T-cell (primary cell): ENCODE measurements around the gene CBLL1. TPM values are rescaled to one million over a fixed set of nuclear protein-coding genes. Genes with fewer than 3 reads are reported as not detected.

Experiments
- ATAC-seq, 4 experiments: fragments of 200-7000 bp in 3 of 4; fragments of 150-1000 bp in 1 of 4; cut with Tn5 transposase; replicated peaks in 1 of 4; 1 replicate in 3 of 4; 2 replicates in 1 of 4; pipeline ENCODE4 v1.10.0; 2021; ENCODE audit warnings: moderate library complexity in 3 of 4, mild to moderate bottlenecking in 2 of 4, moderate number of reproducible peaks in 1 of 4
- CTCF ChIA-PET, 2 donors: fragments of 300-600 bp; sonication (Branson Sonifier 250); formaldehyde crosslinking; loops; one replicate each; lab custom pipeline; 2022; ENCODE audit warnings: antibody characterized with exemption in 2 of 2; lab: Charles Lee
- POLR2A ChIA-PET, 2 donors: fragments of 300-600 bp; sonication (Branson Sonifier 250); formaldehyde crosslinking; loops; one replicate each; lab custom pipeline; 2022; ENCODE audit warnings: antibody characterized with exemption in 2 of 2; lab: Charles Lee
- DNase-seq, 35 experiments: peaks; one replicate each; pipeline versions ENCODE4 v3.0.0 to v3.0.0-alpha.2; 2013 to 2023
- H3K27ac ChIP-seq: one replicate; pipeline ENCODE4 v1.5.1; 2013; ENCODE audit warnings: low read length
- H3K27me3 ChIP-seq, 2 experiments: replicated peaks in 1 of 2; 1 replicate in 1 of 2; 2 replicates in 1 of 2; pipeline versions ENCODE4 v1.6.1 to v1.7.0; 2013; ENCODE audit warnings: low read length in 1 of 2, mixed read lengths in 1 of 2; ENCODE audit not compliant: control insufficient read depth in 2 of 2, insufficient read depth in 2 of 2; ENCODE audit errors: extremely low read depth in 1 of 2
- H3K36me3 ChIP-seq, 2 donors: 1 replicate in 1 of 2; 2 replicates in 1 of 2; pipeline versions ENCODE4 v1.6.1 to v1.7.0; 2013; ENCODE audit warnings: low read length in 1 of 2; ENCODE audit not compliant: control insufficient read depth in 2 of 2, insufficient read depth in 1 of 2; ENCODE audit errors: extremely low read depth in 1 of 2
- H3K4me1 ChIP-seq, 2 experiments: 1 replicate in 1 of 2; 2 replicates in 1 of 2; pipeline versions ENCODE4 v1.6.1 to v1.7.0; 2013; ENCODE audit warnings: low read length in 2 of 2, mixed read lengths in 1 of 2; ENCODE audit not compliant: insufficient read depth in 2 of 2, control insufficient read depth in 1 of 2; ENCODE audit errors: extremely low read depth in 1 of 2
- H3K4me3 ChIP-seq, 2 donors: 1 replicate in 1 of 2; 2 replicates in 1 of 2; pipeline versions ENCODE4 v1.5.1 to v1.7.0; 2013; ENCODE audit warnings: mild to moderate bottlenecking in 2 of 2, low read length in 1 of 2, moderate library complexity in 1 of 2; ENCODE audit not compliant: control insufficient read depth in 1 of 2; ENCODE audit errors: extremely low read depth in 1 of 2
- H3K9me3 ChIP-seq: 2 replicates; pipeline ENCODE4 v1.7.0; 2013
- H3K27ac Mint-ChIP-seq, 2 donors: one replicate each; pipeline ENCODE4 v1.8.0; 2020 to 2021; ENCODE audit warnings: mild to moderate bottlenecking in 2 of 2, mixed read lengths in 2 of 2
- H3K27me3 Mint-ChIP-seq, 2 donors: one replicate each; pipeline ENCODE4 v1.8.0; 2021 to 2022; ENCODE audit warnings: mixed read lengths in 2 of 2
- H3K36me3 Mint-ChIP-seq: one replicate; pipeline ENCODE4 v1.8.0; 2021; ENCODE audit warnings: mixed read lengths
- H3K4me1 Mint-ChIP-seq, 3 donors: one replicate each; pipeline ENCODE4 v1.8.0; 2020 to 2022; ENCODE audit warnings: mixed read lengths in 3 of 3, mild to moderate bottlenecking in 1 of 3
- H3K4me3 Mint-ChIP-seq, 3 donors: one replicate each; pipeline ENCODE4 v1.8.0; 2020 to 2022; ENCODE audit warnings: mild to moderate bottlenecking in 3 of 3, mixed read lengths in 3 of 3, moderate library complexity in 3 of 3
- H3K9me3 Mint-ChIP-seq, 3 donors: one replicate each; pipeline ENCODE4 v1.8.0; 2020 to 2022; ENCODE audit warnings: mixed read lengths in 3 of 3
- WGBS: methylation state at CpG from one replicate; pipeline ENCODE4 v1.1.5; 2013; ENCODE audit warnings: missing lambda C conversion rate; ENCODE audit not compliant: insufficient coverage; 5-methylcytosine and 5-hydroxymethylcytosine counted together
- total RNA-seq, 35 experiments: library from RNA in 6 of 35; stranded (reverse) in 6 of 35; fragments of 120-200 nt in 1 of 35; gene quantifications; one replicate each; pipeline versions ENCODE4 v1.2.1 to v1.2.4 and lab custom pipeline; 2013 to 2026

The CBLL1 gene
- total RNA-seq, 5 donors from 2014 or later (not counting 1 experiment from before 2014, with no cell fraction given): 50.5 to 70.1 (median 61.6) TPM

GRCh38 chr7:107788216-107788615 is 44.3 kb downstream of the CBLL1 start:
- Mint-ChIP-seq H3K27ac (no peak overlapping the region), H3K4me3 (no peak overlapping the region), H3K36me3 (no peaks in the 10 kb centered on the region), H3K4me1 (peaks cover 7 to 35% (median 31%) of the 10 kb centered on the region in 3 donors), H3K27me3 (peaks cover 3 to 6% of the 10 kb centered on the region in 2 donors), H3K9me3 (no peaks in the 10 kb centered on the region)
- H3K9me3 ChIP-seq: no peaks in the 10 kb centered on the region
- no peak for DNase-seq
- ChIA-PET POLR2A (interaction anchor here in 1 of 2 donors (0.7 kb wide), 1 partner anchor 182 kb away, joined by 6 read pairs; no protein-coding TSS in a partner anchor), CTCF (interaction anchor here (0.7 kb wide), 2 partner anchors 462 to 1984 kb away, joined by 3 to 4 read pairs; no protein-coding TSS in a partner anchor)
- H3K4me1 ChIP-seq: peaks cover 0 to 3% of the 10 kb centered on the region in 2 experiments
- no peak for ATAC-seq
- H3K36me3 ChIP-seq: no peaks in the 10 kb centered on the region
- no peak overlapping the region for H3K27ac ChIP-seq
- WGBS: no CpG with 5 or more reads among the region's 1 CpG
- no peak overlapping the region for H3K4me3 ChIP-seq
- no peaks in the 10 kb centered on the region for H3K27me3 ChIP-seq

- H3K4me3 ChIP-seq: no peak overlapping the region
- Mint-ChIP-seq H3K27me3 (peaks cover 3 to 6% of the 10 kb centered on the region in 2 donors), H3K4me1 (peaks cover 7 to 35% (median 31%) of the 10 kb centered on the region in 3 donors), H3K9me3 (no peaks in the 10 kb centered on the region), H3K36me3 (no peaks in the 10 kb centered on the region), H3K4me3 (no peak overlapping the region), H3K27ac (no peak overlapping the region)
- CTCF ChIA-PET: interaction anchor here (0.7 kb wide), 2 partner anchors 462 to 1985 kb away, joined by 3 to 4 read pairs; no protein-coding TSS in a partner anchor
- peaks cover 0 to 3% of the 10 kb centered on the region in 2 experiments for H3K4me1 ChIP-seq
- POLR2A ChIA-PET: interaction anchor here (0.5 to 0.7 kb wide), 2 partner anchors 19 to 183 kb away, joined by 3 to 6 read pairs; no protein-coding TSS in a partner anchor
- no peaks in the 10 kb centered on the region for H3K27me3 ChIP-seq
- H3K9me3 ChIP-seq: no peaks in the 10 kb centered on the region
- no peaks in the 10 kb centered on the region for H3K36me3 ChIP-seq
- no CpG with 5 or more reads among the region's 3 CpGs for WGBS
- DNase-seq (no peak), ATAC-seq (no peak)
- no peak overlapping the region for H3K27ac ChIP-seq
Measured at GRCh38 chr7:107788662-107789061, 44.7 kb downstream of the CBLL1 start.

DNA sequence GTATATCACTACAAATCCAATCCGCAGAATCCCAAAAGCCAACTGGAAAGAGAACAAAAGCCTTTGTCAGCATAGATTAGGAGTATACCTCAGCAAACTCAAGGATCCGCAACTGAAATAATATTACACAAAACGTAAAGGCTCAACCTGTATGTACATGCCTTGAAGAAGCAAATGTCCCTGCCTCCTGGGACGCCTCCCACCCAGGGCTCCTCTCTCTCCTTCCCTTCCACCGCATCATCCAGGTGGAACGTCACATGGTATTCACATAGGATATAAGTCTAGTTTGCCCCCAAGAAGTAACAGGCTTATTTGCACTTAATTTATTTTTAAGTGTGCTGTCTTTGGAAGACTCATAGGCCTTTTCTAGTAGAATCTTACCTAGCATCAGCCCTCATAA is 45.7 kb downstream of the CBLL1 start:
- Mint-ChIP-seq H3K9me3 (no peaks in the 10 kb centered on the region), H3K27me3 (peaks cover 3 to 6% of the 10 kb centered on the region in 2 donors), H3K4me3 (no peak overlapping the region), H3K36me3 (no peaks in the 10 kb centered on the region), H3K27ac (no peak overlapping the region), H3K4me1 (peaks cover 7 to 35% (median 31%) of the 10 kb centered on the region in 3 donors)
- ChIA-PET CTCF (no interaction called here), POLR2A (no interaction called here)
- 90% methylated on average over 4 of the region's 6 CpGs for WGBS
- no peak for DNase-seq
- H3K9me3 ChIP-seq: no peaks in the 10 kb centered on the region
- H3K4me3 ChIP-seq: no peak overlapping the region
- no peaks in the 10 kb centered on the region for H3K36me3 ChIP-seq
- H3K27me3 ChIP-seq: no peaks in the 10 kb centered on the region
- peaks cover 0 to 3% of the 10 kb centered on the region in 2 experiments for H3K4me1 ChIP-seq
- no peak overlapping the region for H3K27ac ChIP-seq
- no peak for ATAC-seq

GRCh38 chr7:107792364-107792763 is 48.4 kb downstream of the CBLL1 start:
- peaks cover 0 to 11% (median 9%) of the 10 kb centered on the region in 3 donors for H3K4me1 Mint-ChIP-seq

GRCh38 chr7:107799647-107800264 is 55.8 kb downstream of the CBLL1 start:
- CTCF ChIA-PET: interaction anchor here in 1 of 2 donors (0.6 kb wide), 1 partner anchor 76 kb away, joined by 4 read pairs; no protein-coding TSS in a partner anchor
- Mint-ChIP-seq H3K4me3 (no peak overlapping the region), H3K9me3 (no peaks in the 10 kb centered on the region), H3K4me1 (no peaks in the 10 kb centered on the region), H3K36me3 (no peaks in the 10 kb centered on the region), H3K27ac (no peak overlapping the region), H3K27me3 (peaks cover 0 to 12% of the 10 kb centered on the region in 2 donors)
- DNase-seq: no peak
- no peaks in the 10 kb centered on the region for H3K9me3 ChIP-seq
- H3K4me3 ChIP-seq: no peak overlapping the region
- POLR2A ChIA-PET: no interaction called here
- ATAC-seq: no peak
- no peak overlapping the region for H3K27ac ChIP-seq
- 29% methylated on average over 2 of the region's 6 CpGs for whole genome bisulfite sequencing
- no peaks in the 10 kb centered on the region for H3K36me3 ChIP-seq
- H3K27me3 ChIP-seq: no peaks in the 10 kb centered on the region
- H3K4me1 ChIP-seq: no peaks in the 10 kb centered on the region

More at GRCh38 chr7:107792364-107792763, 48.4 kb downstream of the CBLL1 start:
- H3K36me3 Mint-ChIP-seq: no peaks in the 10 kb centered on the region
- no peaks in the 10 kb centered on the region for H3K27me3 ChIP-seq
- no peak for DNase-seq
- no peak overlapping the region for H3K27ac Mint-ChIP-seq
- no peaks in the 10 kb centered on the region for H3K36me3 ChIP-seq
- H3K4me3 ChIP-seq: no peak overlapping the region
- H3K9me3 Mint-ChIP-seq: no peaks in the 10 kb centered on the region
- H3K27me3 Mint-ChIP-seq: peaks cover 0 to 9% of the 10 kb centered on the region in 2 donors
- POLR2A ChIA-PET: no interaction called here
- no peak overlapping the region for H3K27ac ChIP-seq
- CTCF ChIA-PET: interaction anchor here in 1 of 2 donors (0.6 kb wide), 1 partner anchor 597 kb away, joined by 3 read pairs; no protein-coding TSS in a partner anchor
- no peak for ATAC-seq
- no peaks in the 10 kb centered on the region for H3K9me3 ChIP-seq
- H3K4me3 Mint-ChIP-seq: no peak overlapping the region
- no peaks in the 10 kb centered on the region for H3K4me1 ChIP-seq
- 80% methylated on average over 1 of the region's 6 CpGs for WGBS

DNA sequence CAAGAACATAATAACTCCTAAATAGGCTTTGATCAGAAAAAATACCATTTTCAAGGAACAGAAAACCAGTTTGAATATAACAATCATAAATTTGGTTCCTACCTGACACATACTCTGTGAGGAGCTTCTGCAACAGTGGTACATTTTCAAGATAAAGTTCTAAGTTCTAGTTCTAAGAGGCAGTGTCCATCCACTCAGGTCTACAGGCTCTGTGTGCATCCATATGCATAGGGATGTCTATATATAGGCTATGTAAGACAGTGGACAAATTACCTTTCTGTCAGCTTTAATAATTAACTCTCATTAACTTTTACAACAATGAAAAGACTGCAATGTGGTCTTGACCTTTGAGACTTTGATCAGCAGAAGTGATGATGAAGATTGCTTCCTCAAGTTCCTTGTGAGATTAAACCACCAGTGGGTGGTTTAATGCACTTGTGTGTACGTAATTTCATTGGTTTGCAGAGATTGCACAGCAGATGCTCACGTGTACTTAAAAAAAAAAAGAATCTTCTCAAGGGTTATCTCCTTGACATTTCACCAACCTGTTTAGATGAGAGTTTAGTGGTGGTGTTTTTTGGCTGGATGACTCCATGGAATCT is 59.2 kb downstream of the CBLL1 start, which contains the start of gene SLC26A3:
Gene SLC26A3, minus strand, starts transcription at position 215 of the 602 bp plus-strand sequence. CDS start 8,714 bp downstream, outside the sequence.
- Mint-ChIP-seq H3K27ac (no peak within 1 kb of the TSS), H3K4me1 (no peaks in the 10 kb centered on the region), H3K4me3 (no peak within 1 kb of the TSS), H3K27me3 (peaks cover 0 to 9% of the 10 kb centered on the region in 2 donors), H3K36me3 (no peaks in the 10 kb centered on the region), H3K9me3 (no peaks in the 10 kb centered on the region)
- no peaks in the 10 kb centered on the region for H3K9me3 ChIP-seq
- no peaks in the 10 kb centered on the region for H3K27me3 ChIP-seq
- ATAC-seq: no peak
- ChIA-PET CTCF (interaction anchor here in 1 of 2 donors (0.6 to 0.7 kb wide), 2 partner anchors 43 to 463 kb away, joined by 5 to 6 read pairs; no protein-coding TSS in a partner anchor), POLR2A (no interaction called here)
- H3K36me3 ChIP-seq: no peaks in the 10 kb centered on the region
- H3K4me1 ChIP-seq: no peaks in the 10 kb centered on the region
- no CpG with 5 or more reads among the region's 2 CpGs for WGBS
- no peak within 1 kb of the TSS for H3K4me3 ChIP-seq
- no peak within 1 kb of the TSS for H3K27ac ChIP-seq
- no peak for DNase-seq
